Neural crest cell (in vitro differentiated cells): ENCODE results near the gene F3. TPM values are rescaled to one million over a fixed set of nuclear protein-coding genes. Genes with fewer than 3 reads are reported as not detected.

Experiments
- DNase-seq: peaks from one replicate; pipeline ENCODE4 v3.0.0; 2021; ENCODE audit warnings: low read depth, mixed read lengths, low spot score
- H3K27ac Mint-ChIP-seq: one replicate; pipeline ENCODE4 v1.8.0; 2021; ENCODE audit warnings: mild to moderate bottlenecking, mixed read lengths; ENCODE audit not compliant: unreplicated experiment
- H3K27me3 Mint-ChIP-seq: 2 replicates; pipeline ENCODE4 v1.8.0; 2021; ENCODE audit warnings: low read depth, mild to moderate bottlenecking, mixed read lengths
- H3K36me3 Mint-ChIP-seq: 2 replicates; pipeline ENCODE4 v1.8.0; 2021; ENCODE audit warnings: low read depth, mild to moderate bottlenecking, mixed read lengths
- H3K4me1 Mint-ChIP-seq: 2 replicates; pipeline ENCODE4 v1.8.0; 2021; ENCODE audit warnings: mixed read lengths
- H3K4me3 Mint-ChIP-seq: one replicate; pipeline ENCODE4 v1.8.0; 2021; ENCODE audit warnings: mild to moderate bottlenecking, mixed read lengths
- H3K9me3 Mint-ChIP-seq: 2 replicates; pipeline ENCODE4 v1.8.0; 2021; ENCODE audit warnings: mixed read lengths
- total RNA-seq: library from RNA; stranded (reverse); gene quantifications from 2 replicates; pipeline ENCODE4 v1.2.1, GENCODE V29; 2021
- TF ChIP-seq, protein P1 (sequence below): fragments of 200-600 bp; sonication (generic); conservative IDR thresholded peaks from 2 replicates; pipeline ENCODE4 v1.5.0; 2021; ENCODE audit warnings: antibody characterized with exemption, mild to moderate bottlenecking

The F3 gene
- total RNA-seq, 1 donor from 2014 or later: 4.6 TPM

DNA sequence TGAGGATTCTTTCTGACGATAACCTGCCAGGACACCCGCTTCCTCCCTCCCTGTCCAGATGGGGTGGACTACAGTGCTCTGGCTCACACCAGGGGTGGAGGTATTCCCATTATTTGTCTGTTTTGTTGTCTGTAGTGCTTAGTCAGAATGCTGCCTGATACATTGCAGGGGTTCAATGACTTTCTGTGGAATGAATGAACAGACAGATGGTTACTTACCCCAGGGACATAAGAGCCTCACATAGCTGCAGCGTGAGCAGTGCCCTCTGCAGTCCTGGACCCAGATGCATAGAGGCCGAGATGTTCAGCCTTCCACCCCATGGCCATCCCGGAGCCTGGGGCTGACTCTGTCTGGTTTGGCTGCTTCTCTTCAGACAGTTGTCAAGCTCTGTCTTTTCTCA is 13.0 kb upstream of the F3 start:
- Mint-ChIP-seq H3K9me3 (no peaks in the 10 kb centered on the region), H3K27me3 (no peaks in the 10 kb centered on the region), H3K4me3 (no peak overlapping the region), H3K27ac (no peak overlapping the region), H3K4me1 (peaks cover 52% of the 10 kb centered on the region), H3K36me3 (no peaks in the 10 kb centered on the region)
- no peak for DNase-seq
- TF ChIP-seq, protein P1, sequence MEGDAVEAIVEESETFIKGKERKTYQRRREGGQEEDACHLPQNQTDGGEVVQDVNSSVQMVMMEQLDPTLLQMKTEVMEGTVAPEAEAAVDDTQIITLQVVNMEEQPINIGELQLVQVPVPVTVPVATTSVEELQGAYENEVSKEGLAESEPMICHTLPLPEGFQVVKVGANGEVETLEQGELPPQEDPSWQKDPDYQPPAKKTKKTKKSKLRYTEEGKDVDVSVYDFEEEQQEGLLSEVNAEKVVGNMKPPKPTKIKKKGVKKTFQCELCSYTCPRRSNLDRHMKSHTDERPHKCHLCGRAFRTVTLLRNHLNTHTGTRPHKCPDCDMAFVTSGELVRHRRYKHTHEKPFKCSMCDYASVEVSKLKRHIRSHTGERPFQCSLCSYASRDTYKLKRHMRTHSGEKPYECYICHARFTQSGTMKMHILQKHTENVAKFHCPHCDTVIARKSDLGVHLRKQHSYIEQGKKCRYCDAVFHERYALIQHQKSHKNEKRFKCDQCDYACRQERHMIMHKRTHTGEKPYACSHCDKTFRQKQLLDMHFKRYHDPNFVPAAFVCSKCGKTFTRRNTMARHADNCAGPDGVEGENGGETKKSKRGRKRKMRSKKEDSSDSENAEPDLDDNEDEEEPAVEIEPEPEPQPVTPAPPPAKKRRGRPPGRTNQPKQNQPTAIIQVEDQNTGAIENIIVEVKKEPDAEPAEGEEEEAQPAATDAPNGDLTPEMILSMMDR: no peak

DNA sequence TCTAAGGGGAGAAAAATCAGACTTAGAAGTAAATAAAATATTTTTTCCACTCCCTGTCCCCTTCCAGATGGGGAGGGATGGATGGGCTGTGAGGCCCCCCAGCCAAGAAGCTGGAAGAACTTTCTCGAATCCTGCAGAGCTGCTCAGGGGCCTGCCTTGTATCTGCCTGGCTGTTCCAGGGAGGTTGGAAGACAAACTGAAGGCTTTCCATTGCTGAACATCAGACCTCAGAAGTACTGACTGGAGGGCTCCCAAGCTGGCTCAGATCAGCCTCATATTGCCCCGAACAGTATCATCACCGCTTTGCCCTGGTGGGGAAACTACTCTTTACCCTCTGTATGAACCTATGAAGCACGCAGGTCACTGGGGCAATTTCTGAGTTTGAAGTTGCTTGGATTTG is 12.4 kb upstream of the F3 start:
- Mint-ChIP-seq H3K4me1 (peaks cover 51% of the 10 kb centered on the region), H3K4me3 (no peak overlapping the region), H3K27me3 (no peaks in the 10 kb centered on the region), H3K27ac (no peak overlapping the region), H3K9me3 (no peaks in the 10 kb centered on the region), H3K36me3 (no peaks in the 10 kb centered on the region)
- no peak for DNase-seq
- TF ChIP-seq, protein P1: no peak

DNA sequence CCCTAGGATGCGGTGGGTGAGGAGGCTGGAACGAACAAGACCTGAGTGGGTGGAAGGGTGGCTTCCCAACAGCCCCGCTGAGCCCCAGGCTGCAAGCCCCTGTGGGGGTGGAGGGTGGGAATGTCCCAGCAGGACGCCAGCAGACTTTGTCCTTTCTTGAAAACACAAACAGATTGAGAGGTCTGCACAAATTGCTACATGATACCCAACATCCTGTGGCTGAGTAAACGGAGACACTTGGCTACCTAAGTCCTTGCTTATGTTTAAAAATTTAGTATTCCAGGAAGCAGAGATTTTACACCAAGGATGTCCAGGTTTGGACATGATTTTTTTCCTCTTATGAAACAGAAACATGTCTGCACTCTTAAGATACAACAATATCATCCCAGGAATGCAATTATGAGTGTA is 11.8 kb upstream of the F3 start:
- no peak for DNase-seq
- Mint-ChIP-seq H3K4me3 (no peak overlapping the region), H3K9me3 (no peaks in the 10 kb centered on the region), H3K36me3 (no peaks in the 10 kb centered on the region), H3K27me3 (no peaks in the 10 kb centered on the region), H3K27ac (no peak overlapping the region), H3K4me1 (peaks cover 51% of the 10 kb centered on the region)
- TF ChIP-seq, protein P1: no peak

DNA sequence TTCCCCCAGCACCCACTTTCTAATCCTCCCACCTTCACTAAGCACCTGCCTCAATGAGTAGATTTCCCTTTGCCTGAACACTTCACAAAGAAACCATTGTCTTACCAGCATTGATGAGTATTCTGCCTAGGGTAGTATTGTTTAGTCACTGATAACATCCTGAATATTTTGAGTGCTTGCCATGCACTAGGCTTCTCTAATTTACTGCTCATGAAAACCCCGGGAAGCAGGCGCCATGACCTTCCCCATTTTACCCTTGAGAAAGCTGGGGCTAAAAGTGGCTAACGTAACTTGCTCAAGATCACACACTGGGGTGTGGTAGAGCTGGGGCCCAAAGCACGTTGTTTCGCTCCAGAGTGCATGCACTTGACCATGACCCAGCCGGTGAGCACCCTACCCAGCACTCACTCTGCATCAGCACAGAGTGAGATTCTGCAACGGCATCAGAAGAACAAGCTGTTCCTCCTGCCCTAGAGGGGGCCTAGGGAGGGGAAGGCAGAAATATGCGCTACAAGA is 10.6 kb upstream of the F3 start:
- Mint-ChIP-seq H3K27me3 (no peaks in the 10 kb centered on the region), H3K36me3 (no peaks in the 10 kb centered on the region), H3K27ac (no peak overlapping the region), H3K4me3 (no peak overlapping the region), H3K4me1 (peaks cover 55% of the 10 kb centered on the region), H3K9me3 (no peaks in the 10 kb centered on the region)
- TF ChIP-seq, protein P1: no peak
- no peak for DNase-seq

DNA sequence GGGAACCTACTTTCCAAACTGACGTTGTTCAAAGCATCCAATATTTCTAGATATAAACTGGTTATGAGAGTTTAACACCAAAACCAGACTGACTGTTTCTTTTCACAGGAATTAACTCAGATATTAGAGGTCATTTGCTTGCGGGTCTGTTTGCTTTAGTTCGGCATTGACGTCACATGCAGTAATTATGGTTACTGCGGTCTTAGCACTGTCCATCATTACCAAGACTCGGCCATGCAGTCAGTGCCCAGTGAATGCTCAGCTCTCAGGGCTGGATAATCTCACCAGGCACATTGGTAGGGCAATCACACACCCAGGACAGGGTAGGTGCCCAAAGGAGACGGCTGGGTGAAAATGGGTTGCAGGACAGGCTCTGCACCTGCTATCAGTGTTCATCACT is 9.9 kb upstream of the F3 start:
- TF ChIP-seq, protein P1: no peak
- H3K27ac Mint-ChIP-seq: no peak overlapping the region
- no peak for DNase-seq
- no peaks in the 10 kb centered on the region for H3K27me3 Mint-ChIP-seq
- H3K9me3 Mint-ChIP-seq: no peaks in the 10 kb centered on the region
- H3K4me3 Mint-ChIP-seq: no peak overlapping the region
- H3K36me3 Mint-ChIP-seq: no peaks in the 10 kb centered on the region
- peaks cover 55% of the 10 kb centered on the region for H3K4me1 Mint-ChIP-seq
